AG08396 (cell line): ENCODE measurements around the gene RHOG.
"Not testable (repeated sequence)": the region's sequence is repeated elsewhere in the genome, so short reads cannot be mapped to it uniquely, and the experiment has no call there.

Source experiments
- DNase-seq: peaks from one replicate; pipeline ENCODE4 v3.0.0; 2012; ENCODE audit warnings: low spot score, mixed read lengths

The RHOG gene

DNA sequence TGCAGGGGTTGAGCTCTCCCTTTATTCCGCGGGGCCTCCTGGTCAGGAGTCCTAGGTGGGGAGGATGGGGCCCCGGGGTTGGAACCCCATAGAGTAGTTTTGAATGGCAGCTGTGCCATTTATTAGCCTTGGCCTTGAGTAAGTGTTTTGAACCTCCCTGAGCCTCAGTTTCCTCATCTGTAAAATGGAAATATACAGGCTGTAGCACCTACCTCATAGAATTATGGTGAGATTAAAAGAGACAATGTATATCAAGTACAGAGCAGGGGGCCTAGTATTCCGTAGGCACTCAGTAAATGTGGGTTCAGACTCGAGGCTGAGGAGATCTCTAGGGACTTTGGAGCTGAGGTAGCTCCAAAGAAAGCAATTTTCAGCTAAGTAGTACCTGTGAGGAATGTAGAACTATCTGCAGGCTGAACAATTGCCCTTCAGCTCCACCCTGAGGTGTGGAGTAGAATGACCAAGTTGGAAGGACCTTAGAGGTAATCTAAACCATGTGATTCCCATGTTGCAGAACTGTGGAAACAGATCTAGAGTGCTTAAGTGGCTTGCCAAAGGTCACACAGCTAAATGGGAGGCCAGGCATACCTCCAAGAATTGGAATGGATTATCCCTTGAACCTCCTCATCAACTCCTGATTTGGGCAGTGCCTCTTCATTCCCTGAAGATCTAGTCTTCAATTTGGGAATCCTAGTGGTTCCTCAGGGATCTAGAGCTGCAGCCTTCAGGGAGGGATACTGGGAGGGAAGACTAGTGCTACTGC lies 31.7 kb downstream of the RHOG start:
- DNase-seq, result peak; percentile 57

- DNase-seq, result peak; percentile 84
Measured at GRCh38 chr11:3807909-3808860, 32.6 kb downstream of the RHOG start, which contains the start of gene PGAP2. Gene PGAP2, plus strand, starts transcription at chr11:3808560. Its CDS starts 2,700 bp downstream, at chr11:3811260.

DNA sequence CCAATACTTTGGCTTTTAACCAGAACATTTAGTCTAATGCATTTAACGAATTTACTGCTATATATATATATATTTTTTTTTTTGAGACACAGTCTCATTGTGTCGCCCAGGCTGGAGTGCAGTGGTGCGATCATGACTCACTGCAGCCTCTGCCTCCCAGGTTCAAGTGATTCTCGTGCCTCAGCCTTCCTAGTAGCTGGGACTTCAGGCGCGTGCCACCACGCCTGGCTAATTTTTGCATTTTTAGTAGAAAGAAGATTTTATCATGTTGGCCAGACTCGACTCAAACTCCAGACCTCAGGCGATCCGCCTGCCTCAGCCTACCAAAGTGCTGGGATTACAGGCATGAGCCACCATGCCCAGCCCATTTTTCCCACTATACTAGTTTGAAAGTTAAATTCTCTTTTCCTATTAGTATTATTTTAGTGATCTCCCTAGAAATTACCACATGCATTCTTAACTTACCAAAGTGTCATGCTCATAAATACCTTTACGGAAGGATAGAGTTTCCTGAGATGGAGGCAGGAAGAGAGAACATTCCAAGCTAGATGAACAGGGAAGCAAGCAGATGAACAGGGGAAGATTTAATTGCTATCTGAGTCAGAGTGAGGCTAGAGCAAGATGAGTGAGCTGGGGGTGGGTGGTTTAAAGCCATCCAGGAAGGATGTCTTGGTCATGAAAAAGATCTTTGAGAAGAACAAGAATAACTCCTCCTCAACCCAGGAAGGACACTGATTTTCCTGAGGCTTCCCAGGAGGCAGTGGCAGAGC lies 36.8 kb downstream of the RHOG start:
- DNase-seq, result no peak

GRCh38 chr11:3802011-3802790 lies 38.6 kb downstream of the RHOG start:
- DNase-seq, result no peak

- DNase-seq, result no peak
Measured at GRCh38 chr11:3799873-3800272, 40.9 kb downstream of the RHOG start.

DNA sequence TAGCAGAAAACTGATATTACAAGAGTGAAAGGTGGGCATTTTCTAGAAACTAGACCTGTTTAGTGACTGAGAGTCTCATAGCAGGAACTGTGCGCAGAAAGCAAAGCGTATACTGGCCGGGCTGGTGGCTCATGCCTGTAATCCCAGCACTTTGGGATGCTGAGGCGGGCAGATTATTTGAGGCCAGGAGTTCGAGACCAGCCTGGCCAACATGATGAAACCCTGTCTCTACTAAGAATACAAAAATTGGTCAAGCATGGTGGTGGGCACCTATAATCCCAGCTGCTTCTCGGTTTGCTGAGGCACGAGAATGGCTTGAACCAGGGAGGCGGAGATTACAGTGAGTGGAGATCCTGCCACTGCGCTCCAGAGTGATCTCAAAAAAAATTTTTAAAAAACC lies 41.6 kb downstream of the RHOG start:
- no peak for DNase-seq

DNA sequence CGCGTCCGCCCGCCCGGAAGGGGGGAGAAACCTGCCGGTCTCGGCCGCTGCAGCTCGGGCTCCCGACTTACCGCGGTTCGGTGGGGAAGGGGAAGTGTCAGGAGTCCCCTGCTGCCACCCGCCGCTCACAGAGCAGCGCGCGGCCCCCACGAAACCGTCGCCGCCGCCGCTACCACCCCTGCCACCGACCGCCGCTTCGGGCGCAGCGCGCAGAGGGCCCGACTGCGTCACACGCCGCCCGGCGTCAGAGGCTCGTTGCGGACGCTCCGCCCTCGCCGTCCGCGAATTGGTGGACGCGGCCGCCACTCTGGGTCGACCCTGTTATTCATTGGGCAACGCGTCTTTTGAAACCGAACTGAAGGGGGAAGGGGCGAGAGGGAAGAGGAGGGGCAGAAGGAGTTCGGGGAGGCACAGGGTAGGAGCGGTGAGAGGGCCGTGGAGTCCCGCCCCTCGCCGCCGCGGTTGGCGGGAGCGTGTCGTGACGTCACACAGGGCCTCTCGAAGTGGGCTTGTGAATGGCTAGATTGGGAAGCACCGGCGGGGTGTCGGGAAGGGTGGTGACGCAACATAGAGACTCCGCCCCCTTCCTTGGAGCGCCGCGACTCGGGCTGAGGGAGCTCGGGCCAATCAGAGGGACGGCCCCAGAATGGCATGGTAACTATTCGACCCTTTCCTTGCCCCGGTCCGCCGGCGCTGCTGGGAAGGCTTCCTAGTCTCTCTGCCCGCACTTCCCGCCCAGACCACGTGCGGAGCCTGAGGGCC lies 43.2 kb downstream of the RHOG start, which contains the start of gene NUP98:
Gene NUP98 (minus strand): TSS at position 226 of the 762 bp plus-strand sequence. CDS start 15,437 bp downstream, outside the sequence.
- DNase-seq, result peak; percentile 98

GRCh38 chr11:3796801-3797328 lies 43.9 kb downstream of the RHOG start:
- peak; percentile 52 for DNase-seq

- no peak for DNase-seq
Measured at GRCh38 chr11:3796346-3796745, 44.4 kb downstream of the RHOG start.

DNA sequence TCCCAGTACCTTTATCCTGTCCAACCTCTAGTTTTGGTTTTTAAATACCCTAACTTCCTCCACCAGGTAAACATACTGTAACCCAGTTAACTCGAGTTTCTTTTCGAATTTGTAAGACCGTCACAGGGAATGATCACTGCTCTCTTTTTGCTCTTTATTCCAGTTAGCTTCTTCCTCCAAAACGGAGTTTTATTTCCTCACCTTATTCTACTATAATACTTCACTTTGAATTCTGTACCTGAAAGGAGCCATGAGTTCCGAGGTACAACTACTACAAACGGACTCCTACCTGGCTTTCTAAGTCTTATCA lies 44.8 kb downstream of the RHOG start:
- DNase-seq, result no peak

GRCh38 chr11:3795131-3796001 lies 45.4 kb downstream of the RHOG start:
- DNase-seq, result no peak

DNA sequence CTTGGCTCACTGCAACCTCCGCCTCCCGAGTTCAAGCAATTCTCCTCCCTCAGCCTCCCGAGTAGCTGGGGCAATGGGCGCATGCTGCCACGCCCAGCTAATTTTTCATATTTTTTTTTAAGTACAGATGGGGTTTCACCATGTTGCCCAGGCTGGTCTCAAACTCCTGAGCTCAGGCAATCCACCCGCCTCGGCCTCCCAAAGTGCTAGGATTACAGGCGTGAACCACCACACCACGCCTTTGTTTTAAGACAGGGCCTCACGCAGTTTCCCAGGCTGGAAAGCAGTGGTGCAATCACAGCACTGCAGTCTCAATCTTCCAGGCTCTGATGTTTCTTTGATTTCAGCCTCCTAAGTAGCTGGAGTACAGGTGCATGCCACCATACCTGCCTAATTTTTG lies 46.4 kb downstream of the RHOG start:
- not testable (repeated sequence) for DNase-seq

DNA sequence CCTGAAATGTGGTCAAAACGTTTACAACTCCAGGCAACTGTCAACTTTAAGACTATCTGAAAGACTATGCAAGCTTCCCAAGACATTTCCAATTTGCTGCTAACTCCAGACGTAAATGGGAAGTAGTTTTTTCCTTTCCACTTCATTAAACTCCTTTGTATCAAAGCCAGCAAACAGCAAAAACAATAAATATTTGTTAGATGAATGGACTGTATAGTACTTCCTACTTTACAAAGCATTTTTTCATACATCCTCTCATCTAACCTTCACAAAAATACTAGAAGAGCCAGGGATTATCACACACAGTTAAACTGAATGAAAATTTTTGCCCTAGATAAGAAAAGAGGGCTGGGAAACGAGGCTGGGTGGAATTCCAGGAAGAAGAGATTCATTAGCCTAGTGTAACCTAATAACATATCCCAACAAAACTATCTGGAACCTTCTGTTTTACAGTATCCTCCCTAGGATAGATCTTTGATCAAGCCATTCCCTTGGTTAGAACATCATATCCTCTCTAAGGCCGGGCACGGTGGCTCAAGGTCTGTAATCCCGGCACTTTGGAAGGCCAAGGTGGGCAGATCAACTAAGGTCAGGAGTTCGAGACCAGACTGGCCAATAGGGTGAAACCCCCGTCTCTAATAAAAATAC lies 53.9 kb downstream of the RHOG start:
- no peak for DNase-seq

GRCh38 chr11:3783611-3784010 lies 57.1 kb downstream of the RHOG start:
- DNase-seq, result no peak

DNA sequence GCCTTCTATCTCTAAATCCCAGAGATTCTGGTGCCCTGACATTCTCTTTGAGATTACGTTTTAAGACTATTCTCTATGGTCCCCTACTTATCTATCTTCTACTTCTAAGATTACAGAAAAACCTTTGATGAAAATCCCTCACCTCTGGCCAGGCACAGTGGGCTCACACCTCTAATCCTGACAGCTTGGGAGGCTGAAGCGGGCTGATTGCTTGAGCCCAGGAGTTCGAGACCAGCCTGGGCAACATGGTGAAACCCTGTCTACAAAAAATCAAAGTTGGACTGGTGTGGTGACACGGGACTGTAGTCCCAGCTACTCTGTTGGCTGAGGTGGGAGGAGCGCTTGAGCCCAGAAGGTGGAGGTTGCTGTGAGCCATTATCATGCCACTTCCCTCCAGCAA lies 57.8 kb downstream of the RHOG start:
- DNase-seq, result no peak

GRCh38 chr11:3781423-3781822 lies 59.3 kb downstream of the RHOG start:
- DNase-seq, result peak; percentile 36
